Activated B cell treated with CpG ODN at 0.5 μM for 24 hours (primary cell): Measurements from ENCODE around the gene SYNDIG1. TPM values are rescaled to one million over a fixed set of nuclear protein-coding genes. Genes with fewer than 3 reads are reported as not detected.

Experiments
- ATAC-seq: fragments of 200-7000 bp; cut with Tn5 transposase; one replicate; pipeline ENCODE4 v1.10.0; 2021; ENCODE audit warnings: low read depth, mild to moderate bottlenecking, moderate library complexity
- CTCF ChIA-PET: fragments of 350-600 bp; sonication (Branson Sonifier 250); formaldehyde crosslinking; loops from one replicate; lab custom pipeline; 2021; ENCODE audit warnings: antibody characterized with exemption; lab: Charles Lee
- POLR2A ChIA-PET: fragments of 350-600 bp; sonication (Branson Sonifier 250); formaldehyde crosslinking; loops from one replicate; lab custom pipeline; 2021; ENCODE audit warnings: antibody characterized with exemption; lab: Charles Lee
- DNase-seq: peaks from one replicate; pipeline ENCODE4 v3.0.0; 2022
- H3K27ac Mint-ChIP-seq: one replicate; pipeline ENCODE4 v1.8.0; 2020; ENCODE audit warnings: mixed read lengths
- H3K27me3 Mint-ChIP-seq: one replicate; pipeline ENCODE4 v1.8.0; 2021; ENCODE audit warnings: mixed read lengths
- H3K36me3 Mint-ChIP-seq: one replicate; pipeline ENCODE4 v1.8.0; 2021; ENCODE audit warnings: low read depth, mixed read lengths
- H3K4me1 Mint-ChIP-seq: one replicate; pipeline ENCODE4 v1.8.0; 2021; ENCODE audit warnings: mixed read lengths
- H3K4me3 Mint-ChIP-seq: one replicate; pipeline ENCODE4 v1.8.0; 2020; ENCODE audit warnings: mild to moderate bottlenecking, mixed read lengths
- H3K9me3 Mint-ChIP-seq: one replicate; pipeline ENCODE4 v1.8.0; 2020; ENCODE audit warnings: mixed read lengths
- CTCF ChIP-seq: fragments of 200-600 bp; IDR thresholded peaks from one replicate; pipeline ENCODE4 v1.8.0; 2022; ENCODE audit warnings: antibody characterized with exemption, mild to moderate bottlenecking
- intact Hi-C: fragments of 100-400 bp; cut with micrococcal nuclease; formaldehyde crosslinking; loops from one replicate; pipeline ENCODE4 v1.15.1; 2024
- total RNA-seq: library from RNA; stranded (reverse); gene quantifications from 2 replicates; pipeline ENCODE4 v1.2.3, GENCODE V29; 2022

The SYNDIG1 gene
- total RNA-seq, 1 donor from 2014 or later = not detected

- no peak overlapping the region for H3K4me3 Mint-ChIP-seq
Measured at GRCh38 chr20:24522452-24523330, 53.3 kb downstream of the SYNDIG1 start.

GRCh38 chr20:24523661-24524060 lies 54.2 kb downstream of the SYNDIG1 start:
- Mint-ChIP-seq H3K27me3 (no peaks in the 10 kb centered on the region), H3K4me3 (no peak overlapping the region), H3K9me3 (no peaks in the 10 kb centered on the region), H3K27ac (no peak overlapping the region), H3K4me1 (no peaks in the 10 kb centered on the region), H3K36me3 (no peaks in the 10 kb centered on the region)
- TF ChIP-seq CTCF = no peak
- DNase-seq (no peak), ATAC-seq (no peak)
- POLR2A ChIA-PET = no interaction called here
- intact Hi-C loops = no loop called here
- CTCF ChIA-PET = no interaction called here

More at GRCh38 chr20:24522452-24523330, 53.3 kb downstream of the SYNDIG1 start:
- Mint-ChIP-seq H3K27me3 (no peaks in the 10 kb centered on the region), H3K27ac (no peak overlapping the region), H3K9me3 (no peaks in the 10 kb centered on the region), H3K36me3 (no peaks in the 10 kb centered on the region), H3K4me1 (no peaks in the 10 kb centered on the region)
- TF ChIP-seq CTCF = no peak
- ChIA-PET POLR2A (no interaction called here), CTCF (no interaction called here)
- intact Hi-C loops = no loop called here
- no peak for DNase-seq
- ATAC-seq = no peak

- intact Hi-C loops = no loop called here
- no peak for TF ChIP-seq CTCF
- DNase-seq (no peak), ATAC-seq (no peak)
- no peaks in the 10 kb centered on the region for H3K36me3 Mint-ChIP-seq
- ChIA-PET POLR2A (no interaction called here), CTCF (no interaction called here)
- no peaks in the 10 kb centered on the region for H3K4me1 Mint-ChIP-seq
- no peak overlapping the region for H3K4me3 Mint-ChIP-seq
- no peaks in the 10 kb centered on the region for H3K9me3 Mint-ChIP-seq
- no peaks in the 10 kb centered on the region for H3K27me3 Mint-ChIP-seq
- no peak overlapping the region for H3K27ac Mint-ChIP-seq
Measured at GRCh38 chr20:24528583-24529368, 59.3 kb downstream of the SYNDIG1 start.

GRCh38 chr20:24529369-24529719 lies 59.9 kb downstream of the SYNDIG1 start:
- ChIA-PET POLR2A (no interaction called here), CTCF (no interaction called here)
- intact Hi-C loops = no loop called here
- H3K27ac Mint-ChIP-seq = no peak overlapping the region
- H3K4me1 Mint-ChIP-seq = no peaks in the 10 kb centered on the region
- no peak for DNase-seq
- no peaks in the 10 kb centered on the region for H3K27me3 Mint-ChIP-seq
- H3K4me3 Mint-ChIP-seq = no peak overlapping the region
- no peak for ATAC-seq
- no peaks in the 10 kb centered on the region for H3K9me3 Mint-ChIP-seq
- no peak for TF ChIP-seq CTCF
- no peaks in the 10 kb centered on the region for H3K36me3 Mint-ChIP-seq

GRCh38 chr20:24530131-24530680 lies 60.8 kb downstream of the SYNDIG1 start:
- POLR2A ChIA-PET = no interaction called here
- CTCF ChIA-PET = no interaction called here
- Mint-ChIP-seq H3K4me3 (no peak overlapping the region), H3K4me1 (no peaks in the 10 kb centered on the region), H3K27ac (no peak overlapping the region), H3K9me3 (no peaks in the 10 kb centered on the region), H3K27me3 (no peaks in the 10 kb centered on the region), H3K36me3 (no peaks in the 10 kb centered on the region)
- DNase-seq = no peak
- TF ChIP-seq CTCF = no peak
- intact Hi-C loops = no loop called here
- no peak for ATAC-seq
